ENCODE data around the gene SKOR1.

SKOR1 gene

GRCh38 chr15:67853454-67853853, 28.1 kb downstream of the SKOR1 start:
- no peak for DNase-seq

- DNase-seq, result peak in 1 of 3 experiments; percentile 19
These were observed 29.0 kb downstream of the SKOR1 start for GRCh38 chr15:67854358-67854757.

- DNase-seq, result no peak
These were observed 30.5 kb downstream of the SKOR1 start for GRCh38 chr15:67855842-67856241.

GRCh38 chr15:67857220-67857619, 31.9 kb downstream of the SKOR1 start:
- DNase-seq, result no peak

- no peak for DNase-seq
These were observed 34.1 kb downstream of the SKOR1 start for GRCh38 chr15:67859331-67859946.

GRCh38 chr15:67861983-67862382, 36.7 kb downstream of the SKOR1 start:
- no peak for DNase-seq

- no peak for DNase-seq
These were observed 37.6 kb downstream of the SKOR1 start for GRCh38 chr15:67862750-67863441.

GRCh38 chr15:67863442-67863987, 38.2 kb downstream of the SKOR1 start:
- peak; percentile 79 to 92 (median 86) for DNase-seq

- DNase-seq, result no peak
These were observed 40.0 kb downstream of the SKOR1 start for GRCh38 chr15:67865331-67865730.

GRCh38 chr15:67865766-67866165, 40.5 kb downstream of the SKOR1 start:
- DNase-seq, result no peak

- DNase-seq, result no peak
These were observed 44.4 kb downstream of the SKOR1 start for GRCh38 chr15:67869701-67870100.

- DNase-seq, result no peak
These were observed 45.6 kb downstream of the SKOR1 start for GRCh38 chr15:67870868-67871408.

GRCh38 chr15:67873777-67874176, 48.5 kb downstream of the SKOR1 start:
- no peak for DNase-seq

- DNase-seq, result no peak
These were observed 53.5 kb downstream of the SKOR1 start for GRCh38 chr15:67878712-67879206.

- DNase-seq, result no peak
These were observed 54.3 kb downstream of the SKOR1 start for GRCh38 chr15:67879440-67880129.

- no peak for DNase-seq
These were observed 55.4 kb downstream of the SKOR1 start for GRCh38 chr15:67880651-67881182.

GRCh38 chr15:67882487-67883233, 57.4 kb downstream of the SKOR1 start:
- no peak for DNase-seq

- no peak for DNase-seq
These were observed 58.0 kb downstream of the SKOR1 start for GRCh38 chr15:67883234-67883773.

- DNase-seq, result no peak
These were observed 58.7 kb downstream of the SKOR1 start for GRCh38 chr15:67884009-67884408.

Measured in NCI-H1417 (cell line).